Measurements from ENCODE around the gene UPB1. TPM values are rescaled to one million over a fixed set of nuclear protein-coding genes. Genes with fewer than 3 reads are reported as not detected.
"Not testable (repeated sequence)": the region's sequence is repeated elsewhere in the genome, so short reads cannot be mapped to it uniquely, and the experiment has no call there.

UPB1 gene
- total RNA-seq, 2 donors from 2014 or later: 0.08 TPM; not detected in 1

- ATAC-seq (no peak), DNase-seq (no peak)
- intact Hi-C loops (cut with DNase I, micrococcal nuclease): loop anchor here in 1 of 2 donors (10.0 kb wide), 1 partner anchor 93 kb away; the partner anchor contains the start of gene ADORA2A
Measured at GRCh38 chr22:24518228-24518627, 23.1 kb downstream of the UPB1 start.

GRCh38 chr22:24518771-24519485 lies 23.8 kb downstream of the UPB1 start:
- intact Hi-C loops (cut with DNase I, micrococcal nuclease): loop anchor here in 1 of 2 donors (10.0 kb wide), 1 partner anchor 94 kb away; the partner anchor contains the start of gene ADORA2A

GRCh38 chr22:24519496-24519895 lies 24.4 kb downstream of the UPB1 start:
- ATAC-seq (no peak), DNase-seq (no peak)
- intact Hi-C loops (cut with DNase I, micrococcal nuclease): loop anchor here in 1 of 2 donors (10.0 kb wide), 1 partner anchor 95 kb away; the partner anchor contains the start of gene ADORA2A

More at GRCh38 chr22:24518771-24519485, 23.8 kb downstream of the UPB1 start:
- no peak for DNase-seq
- ATAC-seq: no peak

GRCh38 chr22:24521791-24522245 lies 26.7 kb downstream of the UPB1 start:
- peak; percentile 37 to 42 for DNase-seq
- peak; percentile 88 for ATAC-seq
- intact Hi-C loops (cut with DNase I, micrococcal nuclease): loop anchor here in 1 of 2 donors (10.0 kb wide), 1 partner anchor 197 kb away; no protein-coding TSS in a partner anchor

- no peak for DNase-seq
- intact Hi-C loops (cut with DNase I, micrococcal nuclease): loop anchor here in 1 of 2 donors (10.0 kb wide), 1 partner anchor 199 kb away; no protein-coding TSS in a partner anchor
- ATAC-seq: no peak
Measured at GRCh38 chr22:24523873-24524272, 28.7 kb downstream of the UPB1 start.

DNA sequence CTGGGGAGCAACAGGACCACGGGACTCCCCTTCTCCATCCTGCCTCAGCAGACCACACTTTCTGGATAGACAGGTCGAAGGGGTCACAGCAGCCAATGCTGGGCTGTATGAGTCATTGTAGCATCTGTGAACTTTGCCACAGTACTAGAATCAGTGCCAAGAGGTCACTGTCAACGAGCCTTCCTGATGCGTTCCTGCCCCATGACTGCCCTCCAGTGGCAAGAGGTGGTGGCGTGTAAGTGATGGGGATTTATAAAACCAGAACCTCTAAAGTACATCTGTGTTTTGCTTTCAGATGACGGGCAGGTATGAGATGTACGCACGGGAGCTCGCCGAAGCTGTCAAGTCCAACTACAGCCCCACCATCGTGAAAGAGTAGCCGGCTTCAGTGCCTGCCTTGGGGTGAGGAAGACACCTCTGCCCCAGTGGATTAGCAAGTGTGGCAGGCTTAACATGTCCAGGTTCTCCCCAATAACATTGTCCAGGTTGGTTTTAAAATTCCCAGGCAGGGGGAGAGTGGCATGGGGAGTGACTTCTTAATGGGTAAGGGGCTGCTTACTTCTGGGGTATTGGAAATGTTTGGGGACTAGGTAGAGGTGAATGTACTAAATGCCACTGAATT lies 30.4 kb downstream of the UPB1 start:
- intact Hi-C loops (cut with DNase I, micrococcal nuclease): loop anchor here in 1 of 2 donors (10.0 kb wide), 1 partner anchor 201 kb away; no protein-coding TSS in a partner anchor
- ATAC-seq (peak; percentile 82), DNase-seq (peak; percentile 68 to 89)

DNA sequence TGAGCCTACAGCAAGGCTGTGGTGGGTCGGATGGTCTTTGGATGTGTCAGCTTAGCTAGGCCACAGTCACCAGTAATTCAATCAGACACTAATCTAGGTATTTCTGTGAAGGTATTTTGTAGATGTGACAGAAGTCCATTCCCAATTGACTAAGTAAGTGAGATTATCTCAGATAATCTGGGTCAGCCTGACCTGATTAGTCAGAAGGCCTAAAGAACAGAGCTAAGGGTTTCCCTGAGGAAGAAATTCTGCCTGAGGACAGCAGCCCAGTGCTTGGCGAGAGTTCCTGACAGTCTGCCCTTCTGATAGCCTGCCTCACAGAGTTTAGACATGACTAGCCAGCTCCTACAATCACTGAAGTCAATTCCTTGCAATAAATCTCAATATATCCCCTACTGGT lies 31.1 kb downstream of the UPB1 start:
- intact Hi-C loops (cut with DNase I, micrococcal nuclease): loop anchor here in 1 of 2 donors (10.0 kb wide), 1 partner anchor 201 kb away; no protein-coding TSS in a partner anchor
- no peak for ATAC-seq
- no peak for DNase-seq

GRCh38 chr22:24529898-24530297 lies 34.8 kb downstream of the UPB1 start:
- ATAC-seq: no peak
- intact Hi-C loops (cut with DNase I, micrococcal nuclease): loop anchor here in 1 of 2 donors (10.0 kb wide), 1 partner anchor 205 kb away; no protein-coding TSS in a partner anchor
- DNase-seq: no peak

GRCh38 chr22:24530968-24531367 lies 35.8 kb downstream of the UPB1 start:
- peak; percentile 44 for ATAC-seq
- not testable (repeated sequence) for DNase-seq

DNA sequence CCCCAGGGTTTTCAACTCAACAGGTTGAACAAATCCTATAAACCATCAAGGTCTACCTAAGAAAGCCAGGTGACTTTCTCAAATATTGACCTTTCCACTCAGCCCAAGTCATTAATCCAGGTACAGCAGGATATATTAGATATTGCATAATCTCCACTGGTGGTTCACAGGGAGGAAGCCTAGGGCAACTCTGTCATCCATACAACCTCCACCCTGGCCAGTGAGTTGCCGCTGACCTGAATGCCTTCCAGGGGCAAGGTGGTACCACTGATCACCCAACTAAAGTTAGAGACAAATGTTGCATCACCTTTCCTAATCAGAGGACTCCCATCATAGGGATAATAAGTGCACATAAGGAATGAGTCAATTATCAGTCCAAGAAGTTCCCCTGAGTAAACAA lies 36.9 kb downstream of the UPB1 start:
- DNase-seq (no peak), ATAC-seq (peak; percentile 68)
- intact Hi-C loops (cut with DNase I, micrococcal nuclease): no loop called here

More at GRCh38 chr22:24530968-24531367, 35.8 kb downstream of the UPB1 start:
- intact Hi-C loops (cut with DNase I, micrococcal nuclease): not testable (repeated sequence)

DNA sequence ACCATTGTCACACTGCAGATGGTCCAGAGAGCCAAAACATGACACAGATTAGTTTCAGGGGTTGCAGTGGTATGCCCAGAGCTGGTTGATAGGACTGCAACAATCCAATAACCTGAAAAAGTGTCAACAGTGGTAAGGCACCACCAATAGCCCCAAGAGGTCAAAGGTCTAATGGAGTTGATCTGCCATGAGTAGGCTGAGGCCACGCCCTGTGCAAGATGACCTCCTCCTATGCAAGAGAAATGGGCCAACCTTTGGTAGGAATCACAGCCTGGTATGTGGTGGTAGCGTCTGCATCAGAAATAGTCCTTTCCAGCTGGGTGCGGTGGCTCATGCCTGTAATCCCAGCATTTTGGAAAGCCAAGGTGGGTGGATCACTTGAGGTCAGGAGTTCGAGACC lies 40.2 kb downstream of the UPB1 start:
- DNase-seq (no peak), ATAC-seq (peak; percentile 28)
- intact Hi-C loops (cut with DNase I, micrococcal nuclease): no loop called here

- intact Hi-C loops (cut with DNase I, micrococcal nuclease): no loop called here
- no peak for DNase-seq
- ATAC-seq: peak; percentile 35
Measured at GRCh38 chr22:24536089-24536488, 41.0 kb downstream of the UPB1 start.

DNA sequence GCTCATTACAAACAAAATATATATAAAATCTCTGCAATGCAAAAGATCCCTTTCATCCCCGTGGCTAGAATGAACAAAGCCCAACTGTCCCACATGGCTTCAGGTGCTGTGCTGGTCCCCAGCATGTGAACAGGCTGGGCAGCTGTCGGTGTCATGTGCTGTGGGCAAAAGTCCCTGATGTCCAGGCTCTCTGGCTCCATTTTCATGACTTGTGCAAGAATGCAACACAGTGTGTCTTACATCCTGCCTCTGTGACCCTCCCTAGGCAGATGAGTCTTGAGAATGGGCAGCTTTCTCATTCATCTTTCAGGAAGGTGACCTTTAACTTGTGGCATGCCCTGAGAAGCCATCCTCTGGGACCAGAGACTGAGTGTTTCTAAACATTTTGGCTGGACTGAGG lies 45.3 kb downstream of the UPB1 start:
- no peak for DNase-seq
- intact Hi-C loops (cut with DNase I, micrococcal nuclease): no loop called here
- ATAC-seq: no peak

- no peak for DNase-seq
- intact Hi-C loops (cut with DNase I, micrococcal nuclease): no loop called here
Measured at GRCh38 chr22:24541681-24542515, 46.8 kb downstream of the UPB1 start.

DNA sequence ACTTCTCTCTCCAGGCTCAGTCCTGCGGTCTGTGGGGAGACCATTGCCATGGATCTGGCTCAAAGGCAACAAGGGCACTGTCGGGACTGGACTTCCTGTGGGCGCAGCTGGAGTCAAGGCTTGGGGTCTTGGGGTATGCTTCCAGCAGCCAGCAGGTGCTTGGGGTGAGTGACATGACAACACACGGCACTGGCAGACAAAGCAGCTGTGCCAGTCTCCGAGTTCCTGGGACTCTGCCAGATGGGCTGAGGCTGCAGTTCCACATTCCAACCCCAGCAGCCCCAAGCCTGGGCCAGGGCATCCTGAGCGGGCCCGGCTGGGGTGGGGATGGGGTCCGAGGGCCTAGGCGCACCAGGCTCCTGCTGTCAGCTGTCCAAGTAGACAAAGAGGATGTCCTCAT lies 47.5 kb downstream of the UPB1 start:
- no peak for ATAC-seq
- no peak for DNase-seq
- intact Hi-C loops (cut with DNase I, micrococcal nuclease): no loop called here

More at GRCh38 chr22:24541681-24542515, 46.8 kb downstream of the UPB1 start:
- no peak for ATAC-seq

DNA sequence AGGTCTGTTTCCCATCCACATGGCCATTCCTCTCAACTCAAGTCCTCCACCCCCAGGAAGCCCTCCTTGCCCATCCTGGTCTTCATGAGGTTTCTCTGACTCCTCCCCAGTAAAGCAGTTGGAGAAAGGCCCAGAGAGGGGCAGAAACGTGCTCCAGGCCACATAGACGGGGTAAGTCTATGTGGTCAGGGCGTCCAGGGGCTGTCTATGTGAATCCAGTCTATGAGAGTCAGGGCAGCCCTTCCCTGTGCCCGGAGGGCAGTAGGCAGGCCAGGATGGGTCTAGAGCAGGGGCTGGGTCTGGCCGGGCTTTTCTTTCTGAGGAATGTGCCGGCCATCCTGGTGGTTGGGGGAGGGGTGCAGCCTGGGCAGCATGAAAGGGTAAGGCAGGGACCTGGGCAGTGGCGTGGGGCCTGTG lies 48.1 kb downstream of the UPB1 start:
- DNase-seq (no peak), ATAC-seq (no peak)
- intact Hi-C loops (cut with DNase I, micrococcal nuclease): no loop called here

GRCh38 chr22:24543679-24544243 lies 48.6 kb downstream of the UPB1 start:
- ATAC-seq: no peak
- intact Hi-C loops (cut with DNase I, micrococcal nuclease): no loop called here
- DNase-seq: no peak

DNA sequence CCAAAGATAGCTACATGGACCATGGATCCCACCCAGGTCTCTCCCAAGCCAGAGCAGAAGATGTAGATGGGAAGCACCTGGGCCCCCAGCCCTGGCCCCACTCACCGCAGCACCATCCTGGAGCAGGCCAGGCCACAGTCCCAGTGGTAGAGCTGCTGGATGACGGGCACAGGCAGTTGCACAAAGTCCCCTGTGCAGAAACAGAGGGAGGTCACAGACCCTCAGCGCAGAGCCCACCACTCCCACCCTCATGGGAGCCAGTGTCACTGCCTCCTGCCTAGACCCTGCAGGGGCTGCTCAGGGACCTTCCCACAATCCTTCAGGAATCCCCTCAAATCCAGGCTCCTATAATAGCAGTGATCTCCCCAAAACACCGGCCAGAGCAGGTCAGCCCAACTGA lies 53.7 kb downstream of the UPB1 start:
- intact Hi-C loops (cut with DNase I, micrococcal nuclease): no loop called here
- DNase-seq (no peak), ATAC-seq (no peak)
